H9 (cell line): Measurements from ENCODE around the gene DNER. TPM values are rescaled to one million over a fixed set of nuclear protein-coding genes. Genes with fewer than 3 reads are reported as not detected.
"Not testable (repeated sequence)": the region's sequence is repeated elsewhere in the genome, so short reads cannot be mapped to it uniquely, and the experiment has no call there.

Source experiments
- DNase-seq: peaks from one replicate; pipeline ENCODE4 v3.0.0-alpha.2; 2017
- H2AFZ ChIP-seq: one replicate; pipeline ENCODE4 v1.6.1; 2013; ENCODE audit warnings: mild to moderate bottlenecking, low read length, control low read depth, moderate library complexity
- H2AK5ac ChIP-seq: 2 replicates; pipeline ENCODE4 v1.6.1; 2013; ENCODE audit warnings: low read length, control low read depth, mixed read lengths; ENCODE audit not compliant: insufficient read length
- H2BK120ac ChIP-seq: one replicate; pipeline ENCODE4 v1.6.1; 2013; ENCODE audit warnings: low read depth, mild to moderate bottlenecking, low read length, control low read depth, inconsistent platforms; ENCODE audit not compliant: poor library complexity, severe bottlenecking
- H2BK12ac ChIP-seq: 2 replicates; pipeline ENCODE4 v1.6.1; 2013; ENCODE audit warnings: low read length, control low read depth, mixed read lengths, low read depth; ENCODE audit not compliant: insufficient read length
- H2BK15ac ChIP-seq: 2 replicates; pipeline ENCODE4 v1.6.1; 2013; ENCODE audit warnings: low read depth, low read length, control low read depth
- H2BK20ac ChIP-seq: one replicate; pipeline ENCODE4 v1.6.1; 2013; ENCODE audit warnings: low read depth, mild to moderate bottlenecking, low read length, control low read depth, inconsistent platforms; ENCODE audit not compliant: poor library complexity, severe bottlenecking
- H2BK5ac ChIP-seq: 2 replicates; pipeline ENCODE4 v1.6.1; 2013; ENCODE audit warnings: low read length, control low read depth, mixed read lengths; ENCODE audit not compliant: insufficient read length
- H3K14ac ChIP-seq: 2 replicates; pipeline ENCODE4 v1.6.1; 2013; ENCODE audit warnings: low read length, control low read depth; ENCODE audit not compliant: insufficient read depth
- H3K18ac ChIP-seq: 2 replicates; pipeline ENCODE4 v1.6.1; 2013; ENCODE audit warnings: low read depth, mild to moderate bottlenecking, mixed read lengths, low read length, control low read depth; ENCODE audit not compliant: insufficient read length
- H3K23ac ChIP-seq: 2 replicates; pipeline ENCODE4 v1.6.1; 2013; ENCODE audit warnings: low read length, control low read depth, mixed read lengths, low read depth; ENCODE audit not compliant: insufficient read length
- H3K23me2 ChIP-seq: 2 replicates; pipeline ENCODE4 v1.6.1; 2013; ENCODE audit warnings: low read depth, mild to moderate bottlenecking, mixed read lengths, low read length, control low read depth; ENCODE audit not compliant: insufficient read length, poor library complexity, severe bottlenecking
- H3K27ac ChIP-seq: 2 replicates; pipeline ENCODE4 v1.5.1; 2013; ENCODE audit warnings: low read length, control low read depth, mixed read lengths, low read depth; ENCODE audit not compliant: insufficient read length
- H3K27me3 ChIP-seq: 2 replicates; pipeline ENCODE4 v1.6.1; 2013; ENCODE audit warnings: low read length, control low read depth, inconsistent platforms; ENCODE audit not compliant: insufficient read depth
- H3K4ac ChIP-seq: 2 replicates; pipeline ENCODE4 v1.6.1; 2013; ENCODE audit warnings: low read depth, mild to moderate bottlenecking, control low read depth, inconsistent platforms, low read length, moderate library complexity
- H3K4me1 ChIP-seq: 2 replicates; pipeline ENCODE4 v1.6.1; 2013; ENCODE audit warnings: low read length, control low read depth, inconsistent platforms; ENCODE audit not compliant: insufficient read depth
- H3K4me2 ChIP-seq: 2 replicates; pipeline ENCODE4 v1.6.1; 2013; ENCODE audit warnings: low read length, control low read depth, mixed read lengths; ENCODE audit not compliant: insufficient read length, insufficient read depth
- H3K56ac ChIP-seq: 2 replicates; pipeline ENCODE4 v1.6.1; 2013; ENCODE audit warnings: low read depth, mild to moderate bottlenecking, mixed read lengths, low read length, control low read depth; ENCODE audit not compliant: insufficient read length
- H3K79me1 ChIP-seq: 2 replicates; pipeline ENCODE4 v1.6.1; 2013; ENCODE audit warnings: low read depth, mild to moderate bottlenecking, moderate library complexity, low read length, control low read depth, inconsistent platforms; ENCODE audit not compliant: insufficient read depth, poor library complexity, severe bottlenecking
- H3K79me2 ChIP-seq: 2 replicates; pipeline ENCODE4 v1.6.1; 2013; ENCODE audit warnings: low read length, control low read depth, inconsistent platforms; ENCODE audit not compliant: insufficient read depth
- H3K9ac ChIP-seq: 2 replicates; pipeline ENCODE4 v1.6.1; 2013; ENCODE audit warnings: low read length, control low read depth, mixed read lengths; ENCODE audit not compliant: insufficient read length; ENCODE audit errors: extremely low read depth
- H3K9me3 ChIP-seq: one replicate; pipeline ENCODE4 v1.6.1; 2013; ENCODE audit warnings: low read depth, low read length, inconsistent platforms; ENCODE audit not compliant: control insufficient read depth
- H3T11ph ChIP-seq: one replicate; pipeline ENCODE4 v1.6.1; 2013; ENCODE audit warnings: mild to moderate bottlenecking, low read length, control low read depth, inconsistent platforms
- H4K20me1 ChIP-seq: one replicate; pipeline ENCODE4 v1.6.1; 2013; ENCODE audit not compliant: control insufficient read depth, insufficient read length, insufficient read depth
- H4K5ac ChIP-seq: 2 replicates; pipeline ENCODE4 v1.6.1; 2013; ENCODE audit warnings: low read depth, mild to moderate bottlenecking, mixed read lengths, low read length, control low read depth; ENCODE audit not compliant: insufficient read length
- H4K8ac ChIP-seq: replicated peaks from 2 replicates; pipeline ENCODE4 v1.6.1; 2013; ENCODE audit warnings: low read length, control low read depth, mixed read lengths, low read depth; ENCODE audit not compliant: insufficient read length
- H4K91ac ChIP-seq: 2 replicates; pipeline ENCODE4 v1.6.1; 2013; ENCODE audit warnings: low read depth, mild to moderate bottlenecking, moderate library complexity, mixed read lengths, low read length, control low read depth; ENCODE audit not compliant: insufficient read length
- H3K27ac Mint-ChIP-seq, 3 experiments: 2 replicates in 2 of 3; 3 replicates in 1 of 3; pipeline ENCODE4 v1.8.0; 2020 to 2021; ENCODE audit warnings: mixed read lengths in 3 of 3, mild to moderate bottlenecking in 1 of 3, moderate library complexity in 1 of 3
- H3K27me3 Mint-ChIP-seq: 2 replicates; pipeline ENCODE4 v1.8.0; 2021; ENCODE audit warnings: low read depth, mild to moderate bottlenecking, moderate library complexity, mixed read lengths
- H3K36me3 Mint-ChIP-seq, 3 experiments: 2 replicates in 2 of 3; 3 replicates in 1 of 3; pipeline ENCODE4 v1.8.0; 2020 to 2021; ENCODE audit warnings: low read depth in 3 of 3, mixed read lengths in 3 of 3; ENCODE audit not compliant: insufficient read depth in 1 of 3
- H3K4me1 Mint-ChIP-seq, 2 experiments: 2 replicates each; pipeline ENCODE4 v1.8.0; 2020; ENCODE audit warnings: mixed read lengths in 2 of 2
- H3K4me3 Mint-ChIP-seq, 2 experiments: 2 replicates in 1 of 2; 3 replicates in 1 of 2; pipeline ENCODE4 v1.8.0; 2020 to 2021; ENCODE audit warnings: mild to moderate bottlenecking in 2 of 2, mixed read lengths in 2 of 2, moderate library complexity in 1 of 2
- H3K9me3 Mint-ChIP-seq, 2 experiments: 2 replicates in 1 of 2; 3 replicates in 1 of 2; pipeline ENCODE4 v1.8.0; 2020; ENCODE audit warnings: mild to moderate bottlenecking in 2 of 2, mixed read lengths in 2 of 2, moderate library complexity in 1 of 2
- CTCF ChIP-seq: fragments of 200-600 bp; sonication (generic); conservative IDR thresholded peaks from 3 replicates; pipeline ENCODE4 v1.8.0; 2021; ENCODE audit warnings: antibody characterized with exemption, mild to moderate bottlenecking
- WGBS: extraction: QIAGEN DNeasy Blood & Tissue Kit; methylation state at CpG from one replicate; pipeline ENCODE4 v1.1.7; 2013; ENCODE audit warnings: missing lambda C conversion rate, low lambda C conversion rate, mixed read lengths; ENCODE audit not compliant: insufficient read length; ENCODE audit errors: extremely low coverage; 5-methylcytosine and 5-hydroxymethylcytosine counted together
- total RNA-seq: library from RNA; stranded (reverse); gene quantifications from 2 replicates; pipeline ENCODE4 v1.2.1, GENCODE V29; 2021

Gene DNER
- total RNA-seq, 1 experiment from 2014 or later = 1.0 TPM

- H4K91ac ChIP-seq = no peak overlapping the region
- WGBS = no CpG with 5 or more reads among the region's 7 CpGs
- H3K9me3 Mint-ChIP-seq = no peaks in the 10 kb centered on the region
- H2AFZ ChIP-seq = no peak overlapping the region
- no peak overlapping the region for H3K14ac ChIP-seq
- H2AK5ac ChIP-seq = no peak overlapping the region
- no peak overlapping the region for H3K27ac Mint-ChIP-seq
- no peak overlapping the region for H3K4ac ChIP-seq
- H4K8ac ChIP-seq = no peak overlapping the region
- no peaks in the 10 kb centered on the region for H3K4me1 Mint-ChIP-seq
- H3K36me3 Mint-ChIP-seq = no peaks in the 10 kb centered on the region
- H3K23ac ChIP-seq = no peak overlapping the region
- no peaks in the 10 kb centered on the region for H3K9me3 ChIP-seq
- DNase-seq = no peak
- no peak overlapping the region for H3K4me2 ChIP-seq
- H3K79me2 ChIP-seq = no peaks in the 10 kb centered on the region
- no peaks in the 10 kb centered on the region for H3K27me3 Mint-ChIP-seq
- no peak overlapping the region for H2BK5ac ChIP-seq
- TF ChIP-seq CTCF = no peak
- no peaks in the 10 kb centered on the region for H3K27me3 ChIP-seq
- no peak overlapping the region for H3K56ac ChIP-seq
- no peak overlapping the region for H3K9ac ChIP-seq
- H2BK12ac ChIP-seq = no peak overlapping the region
- no peaks in the 10 kb centered on the region for H3K23me2 ChIP-seq
- no peaks in the 10 kb centered on the region for H4K20me1 ChIP-seq
- H3K18ac ChIP-seq = no peak overlapping the region
- H2BK20ac ChIP-seq = no peak overlapping the region
- H3K4me3 Mint-ChIP-seq = no peak overlapping the region
- H4K5ac ChIP-seq = no peak overlapping the region
- no peak overlapping the region for H2BK15ac ChIP-seq
- no peaks in the 10 kb centered on the region for H3K4me1 ChIP-seq
- no peaks in the 10 kb centered on the region for H3K79me1 ChIP-seq
- H3K27ac ChIP-seq = no peak overlapping the region
- H2BK120ac ChIP-seq = no peak overlapping the region
- no peak overlapping the region for H3T11ph ChIP-seq
Measured at GRCh38 chr2:229725716-229726574, 11.6 kb upstream of the DNER start.

DNA sequence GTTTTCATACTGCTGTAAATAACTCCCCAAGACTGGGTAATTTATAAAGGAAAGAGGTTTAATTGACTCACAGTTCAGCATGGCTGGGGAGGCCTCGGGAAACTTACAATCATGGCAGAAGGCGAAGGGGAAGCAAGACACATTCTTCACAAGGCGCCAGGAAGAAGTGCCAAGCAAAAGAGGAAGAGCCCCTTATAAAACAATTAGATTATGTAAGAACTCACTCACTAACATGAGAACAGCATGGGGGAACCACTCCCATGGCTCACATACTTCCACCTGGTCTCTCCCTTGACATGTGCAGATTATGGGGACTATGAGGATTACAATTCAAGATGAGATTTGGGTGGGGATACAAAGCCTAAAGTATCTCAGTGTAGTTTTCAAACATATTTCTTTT, 8.8 kb upstream of the DNER start:
- not testable (repeated sequence) for H3K79me2 ChIP-seq, H2BK12ac ChIP-seq
- WGBS = no CpG with 5 or more reads among the region's 3 CpGs

More for the DNA sequence above, 8.8 kb upstream of the DNER start:
- H3K27me3 Mint-ChIP-seq = peaks cover 11% of the 10 kb centered on the region
- not testable (repeated sequence) for H4K8ac ChIP-seq, H3K9me3 Mint-ChIP-seq, H3K36me3 Mint-ChIP-seq, H3K18ac ChIP-seq, H3K4me1 Mint-ChIP-seq, H3K4me1 ChIP-seq, H4K91ac ChIP-seq, H3K4me3 Mint-ChIP-seq, H3K79me1 ChIP-seq, H3K4ac ChIP-seq, DNase-seq, H3K4me2 ChIP-seq, H2BK120ac ChIP-seq, H2BK20ac ChIP-seq, H4K5ac ChIP-seq, H3K23ac ChIP-seq, H3K27ac ChIP-seq, H3K23me2 ChIP-seq, H3K27me3 ChIP-seq, H2AFZ ChIP-seq, H3T11ph ChIP-seq, H2AK5ac ChIP-seq, H4K20me1 ChIP-seq, H2BK5ac ChIP-seq, H3K9me3 ChIP-seq, H3K27ac Mint-ChIP-seq, H3K14ac ChIP-seq, H3K9ac ChIP-seq, H2BK15ac ChIP-seq, H3K56ac ChIP-seq
